Measurements from ENCODE around the gene DNAH17.

DNA sequence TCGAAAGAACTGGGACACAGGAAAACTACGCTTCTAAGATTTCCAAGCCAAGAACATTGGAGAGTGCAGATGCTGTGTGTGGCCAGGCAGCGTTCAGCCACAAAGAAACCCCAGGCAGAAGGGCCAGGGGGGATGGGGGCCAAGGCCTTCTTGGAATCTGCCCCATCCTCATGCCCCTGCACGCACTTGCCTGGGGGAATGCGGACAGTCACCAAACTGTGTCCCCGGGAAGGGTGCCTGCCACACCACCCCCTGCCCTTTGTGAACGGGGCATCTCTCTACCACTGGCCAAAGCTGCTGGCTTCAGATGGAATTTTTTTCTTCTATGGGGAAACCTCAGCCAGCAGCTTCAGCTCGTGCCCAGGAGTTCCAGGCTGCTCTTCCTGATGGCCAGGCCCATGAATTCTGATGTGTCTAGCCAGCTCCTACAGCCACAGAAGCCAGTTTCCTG lies 32.0 kb upstream of the DNAH17 start:
- TF ChIP-seq EZH2 (IDR thresholded peaks at IDR 0.05; ENCODE audit: low read depth, low read length, severe bottlenecking) (no peak), JUND (IDR thresholded peaks at IDR 0.05; ENCODE audit: low read length) (no peak), EP300 (IDR thresholded peaks at IDR 0.05; ENCODE audit: borderline replicate concordance in 1 of 2, low read depth in 2 of 2, low read length in 2 of 2) (no peak), RBBP5 (IDR thresholded peaks at IDR 0.05; ENCODE audit: borderline replicate concordance, low read depth, low read length) (no peak), EGR1 (IDR thresholded peaks at IDR 0.05; ENCODE audit: borderline replicate concordance, low read depth, low read length) (no peak), POLR2A (IDR thresholded peaks at IDR 0.05; ENCODE audit: control extremely low read depth in 1 of 2, low read depth in 2 of 2, low read length in 2 of 2) (no peak), PHF8 (conservative IDR thresholded peaks at IDR 0.05; ENCODE audit: low read depth, low read length) (no peak), YY1 (IDR thresholded peaks at IDR 0.05; ENCODE audit: low read depth, low read length) (no peak), POLR2AphosphoS5 (IDR thresholded peaks at IDR 0.05; ENCODE audit: low read depth, low read length) (no peak), KDM1A (IDR thresholded peaks at IDR 0.05; ENCODE audit: borderline replicate concordance, low read length) (no peak), CTCF (IDR thresholded peaks at IDR 0.05; ENCODE audit: control extremely low read depth in 1 of 3, insufficient read depth in 1 of 3, low read depth in 1 of 3, low read length in 3 of 3) (no peak)
- TF ChIP-seq, protein P1, sequence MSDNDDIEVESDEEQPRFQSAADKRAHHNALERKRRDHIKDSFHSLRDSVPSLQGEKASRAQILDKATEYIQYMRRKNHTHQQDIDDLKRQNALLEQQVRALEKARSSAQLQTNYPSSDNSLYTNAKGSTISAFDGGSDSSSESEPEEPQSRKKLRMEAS (IDR thresholded peaks at IDR 0.05) = no peak
